Anterior cingulate cortex (tissue), 58 donors: ENCODE results near the gene CTDNEP1.
A peak's percentile ranks its signal among the peaks of the same experiment; 100 is the strongest.
"Not testable (repeated sequence)": the region's sequence is repeated elsewhere in the genome, so short reads cannot be mapped to it uniquely, and the experiment has no call there.

Experiments used
- DNase-seq, 58 donors: peaks; one replicate each; lab custom pipeline; 2025; lab: John Stamatoyannopoulos, UW

Gene CTDNEP1

GRCh38 chr17:7250695-7251627, 573 bp downstream of the CTDNEP1 start:
- DNase-seq = peak in 1 of 58 donors; percentile 18

- peak in 1 of 58 donors; percentile 3 for DNase-seq
Measured at GRCh38 chr17:7249830-7250229, 1.7 kb downstream of the CTDNEP1 start.

GRCh38 chr17:7249214-7249613, 2.3 kb downstream of the CTDNEP1 start:
- DNase-seq = no peak

- DNase-seq = no peak
Measured at GRCh38 chr17:7248796-7249195, 2.7 kb downstream of the CTDNEP1 start.

- DNase-seq = no peak
Measured at GRCh38 chr17:7246779-7247178, 4.8 kb downstream of the CTDNEP1 start.

GRCh38 chr17:7243838-7244237, 7.7 kb downstream of the CTDNEP1 start:
- DNase-seq = not testable (repeated sequence)

GRCh38 chr17:7243453-7243729, 8.1 kb downstream of the CTDNEP1 start:
- DNase-seq = no peak

GRCh38 chr17:7242717-7243452, 8.6 kb downstream of the CTDNEP1 start:
- peak; percentile 59 to 96 (median 90) for DNase-seq

GRCh38 chr17:7241783-7242716, 9.5 kb downstream of the CTDNEP1 start, which contains the start of gene GABARAP:
Gene GABARAP, minus strand, starts transcription at chr17:7242449. Its CDS starts 119 bp downstream, at chr17:7242330.
- peak; percentile 56 to 96 (median 91) for DNase-seq

GRCh38 chr17:7241090-7241733, 10.3 kb downstream of the CTDNEP1 start:
- no peak for DNase-seq

GRCh38 chr17:7240375-7240774, 11.2 kb downstream of the CTDNEP1 start:
- peak in 1 of 58 donors; percentile 43 for DNase-seq

GRCh38 chr17:7239091-7240027, 12.2 kb downstream of the CTDNEP1 start, which contains the start of gene PHF23:
Gene PHF23, minus strand, starts transcription at chr17:7239457. Its CDS starts 178 bp downstream, at chr17:7239279.
- DNase-seq = peak; percentile 91 to 100 (median 99)

GRCh38 chr17:7238420-7239090, 13.0 kb downstream of the CTDNEP1 start:
- peak in 1 of 58 donors; percentile 35 for DNase-seq

- DNase-seq = peak in 44 of 58 donors; percentile 29 to 81 (median 51)
Measured at GRCh38 chr17:7237761-7238419, 13.6 kb downstream of the CTDNEP1 start.

- no peak for DNase-seq
Measured at GRCh38 chr17:7237266-7237760, 14.2 kb downstream of the CTDNEP1 start.

- no peak for DNase-seq
Measured at GRCh38 chr17:7236808-7237207, 14.7 kb downstream of the CTDNEP1 start.
